Stimulated activated CD8-positive, alpha-beta memory T cell treated with anti-CD3 and anti-CD28 coated beads, Interleukin-15, amount 100 ng/mL, for 24 hours (primary cell): ENCODE results near the gene ORAI2.
"Not testable (repeated sequence)": the region's sequence is repeated elsewhere in the genome, so short reads cannot be mapped to it uniquely, and the experiment has no call there.

Experiments used
- DNase-seq: peaks from one replicate; pipeline ENCODE4 v3.0.0-alpha.2; 2020; ENCODE audit warnings: low read depth

Gene ORAI2

DNA sequence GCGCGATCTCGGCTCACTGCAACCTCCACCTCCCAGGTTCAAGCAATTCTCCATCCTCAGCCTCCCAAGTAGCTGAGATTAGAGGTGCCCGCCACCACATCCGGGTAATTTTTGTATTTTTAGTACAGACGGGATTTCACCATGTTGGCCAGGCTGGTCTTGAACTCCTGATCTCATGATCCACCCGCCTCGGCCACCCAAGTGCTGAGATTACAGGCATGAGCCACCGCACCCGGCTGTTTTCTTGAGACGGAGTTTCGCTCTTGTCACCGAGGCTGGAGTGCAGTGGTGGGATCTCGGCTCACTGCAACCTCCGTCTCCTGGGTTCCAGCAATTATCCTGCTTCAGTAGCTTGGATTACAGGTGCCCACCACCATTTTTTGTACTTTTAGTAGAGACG is 64.9 kb downstream of the ORAI2 start:
- DNase-seq: not testable (repeated sequence)

DNA sequence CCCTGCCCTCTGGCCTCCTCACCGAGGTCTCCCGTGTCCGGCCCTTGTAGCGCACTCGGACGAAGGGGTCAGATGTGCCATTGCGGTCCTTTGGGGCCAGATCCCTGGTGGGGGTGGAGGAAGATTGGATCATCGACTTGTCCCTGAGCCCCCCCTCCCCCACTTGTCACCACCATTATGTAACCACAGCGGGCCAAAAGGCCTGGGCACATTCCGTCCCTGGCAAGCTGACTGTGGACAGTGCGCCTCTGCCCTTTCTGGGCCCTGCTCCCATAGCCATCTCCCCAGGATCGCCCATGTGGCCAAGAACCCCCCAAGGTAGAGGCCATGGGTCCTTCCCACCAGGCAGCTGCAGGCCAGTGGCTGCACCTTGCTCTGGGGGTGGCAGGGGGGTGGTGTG is 69.8 kb downstream of the ORAI2 start:
- not testable (repeated sequence) for DNase-seq

DNA sequence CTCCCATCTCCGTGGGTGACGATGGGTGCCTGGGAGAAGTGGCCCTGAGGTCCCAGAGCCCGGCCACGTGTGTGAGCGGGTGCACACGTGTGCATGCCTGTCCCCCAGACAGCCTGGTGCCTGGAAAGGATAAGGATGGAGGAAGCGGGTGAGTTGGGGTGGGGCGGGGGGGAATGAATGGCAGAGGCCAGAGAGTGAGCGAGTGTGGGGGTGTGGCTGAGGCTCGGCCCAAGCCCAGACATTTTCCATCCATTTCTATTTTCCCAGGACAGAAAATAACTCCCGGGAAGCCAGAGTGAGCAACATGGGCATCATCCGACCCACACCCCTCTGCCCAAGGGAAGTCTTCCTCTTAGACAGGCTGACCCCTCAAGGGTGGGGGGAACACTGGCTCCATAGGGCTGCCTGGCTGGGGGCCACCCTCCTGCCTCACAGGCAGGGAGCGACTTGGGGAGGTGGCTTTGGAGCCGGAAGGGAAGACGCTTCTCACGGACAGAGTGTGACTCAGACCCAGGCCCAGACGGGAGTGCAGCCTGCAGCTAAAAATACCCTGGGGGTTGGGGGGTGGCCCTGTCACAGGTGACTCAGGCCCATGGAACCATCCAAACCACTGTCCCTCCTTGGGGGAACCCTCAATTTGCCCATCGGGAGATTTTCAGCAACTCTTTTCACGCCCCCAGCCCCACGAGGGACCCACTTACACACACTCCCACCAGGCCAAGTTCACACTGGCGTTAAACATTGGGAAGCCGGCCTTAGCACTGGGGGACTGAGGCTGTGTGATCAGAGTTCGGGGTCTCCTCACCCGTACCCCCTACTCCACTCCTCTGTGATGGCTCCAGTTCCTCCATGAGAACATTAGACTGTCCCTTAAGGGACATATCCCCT is 72.2 kb downstream of the ORAI2 start:
- DNase-seq: not testable (repeated sequence)
